ENCODE results near the gene SLC13A4. TPM values are rescaled to one million over a fixed set of nuclear protein-coding genes. Genes with fewer than 3 reads are reported as not detected.

SLC13A4 gene
- total and polyA plus RNA-seq, 2 donors (not counting 1 experiment from before 2014, with no cell fraction given), result 0.32 to 0.50 TPM

DNA sequence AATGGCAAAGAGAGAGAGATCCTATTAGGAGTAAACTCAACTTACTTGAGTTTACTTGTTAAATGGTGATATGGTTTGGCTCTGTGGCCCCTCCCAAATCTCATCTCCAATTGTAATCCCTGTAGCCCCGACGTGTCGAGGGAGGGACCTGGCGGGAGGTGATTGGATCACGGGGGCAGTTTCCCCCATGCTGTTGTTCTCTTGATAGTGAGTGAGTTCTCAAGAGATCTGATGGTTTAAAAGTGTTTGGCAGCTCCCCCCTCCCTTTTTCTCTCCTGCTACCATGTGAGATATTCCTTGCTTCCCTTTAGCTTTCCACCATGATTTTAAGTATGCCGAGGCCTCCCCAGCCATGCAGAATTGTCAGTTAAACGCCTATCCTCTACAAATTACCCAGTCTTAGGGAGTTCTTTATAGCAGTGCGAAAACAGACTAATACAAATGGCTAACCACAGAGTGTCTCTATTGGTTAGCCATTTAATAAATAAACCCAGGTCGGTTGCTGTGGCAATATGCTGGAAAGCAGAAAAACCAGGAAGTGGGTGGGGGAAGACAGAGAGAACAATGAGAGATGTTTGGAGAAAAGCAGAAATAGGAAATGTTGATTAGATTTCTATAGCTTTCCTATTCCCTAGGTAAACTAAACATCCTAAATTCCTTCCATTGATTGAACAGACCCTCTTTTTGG lies 68.7 kb downstream of the SLC13A4 start:
- H3K27me3 ChIP-seq (ENCODE audit: control insufficient read depth, insufficient read depth, low read length), result no peaks in the 10 kb centered on the region
- no peaks in the 10 kb centered on the region for H3K4me1 ChIP-seq (ENCODE audit: control insufficient read depth, extremely low read depth, insufficient read depth, low read length)
- no peak overlapping the region for H3K4me3 ChIP-seq (replicated peaks in 1 of 4; ENCODE audit: control extremely low read depth in 1 of 4, insufficient read depth in 1 of 4, low read depth in 3 of 4, low read length in 4 of 4)
- TF ChIP-seq EZH2 (IDR thresholded peaks at IDR 0.05; ENCODE audit: low read length, missing control alignments), result no peak
- no peak for TF ChIP-seq CTCF (conservative IDR thresholded peaks at IDR 0.05 in 1 of 2, IDR thresholded peaks at IDR 0.05 in 1 of 2; ENCODE audit: low read depth in 1 of 2, low read length in 2 of 2)
- H3K4me2 ChIP-seq (ENCODE audit: extremely low read depth, insufficient read depth, low read length), result no peak overlapping the region
- H3K9ac ChIP-seq (ENCODE audit: insufficient read depth, low read length), result no peak overlapping the region
- no peaks in the 10 kb centered on the region for H3K36me3 ChIP-seq (ENCODE audit: control insufficient read depth, insufficient read depth, low read length)
- no peak overlapping the region for H2AFZ ChIP-seq (ENCODE audit: low read length)
- H4K20me1 ChIP-seq (ENCODE audit: control insufficient read depth, extremely low read depth, insufficient read depth, low read length), result no peaks in the 10 kb centered on the region
- no peak overlapping the region for H3K27ac ChIP-seq (ENCODE audit: insufficient read depth, low read length)
- H3K9me3 ChIP-seq (ENCODE audit: control insufficient read depth, insufficient read depth, low read depth, low read length), result no peaks in the 10 kb centered on the region
- peaks cover 7% of the 10 kb centered on the region for H3K79me2 ChIP-seq (ENCODE audit: control insufficient read depth, insufficient read depth, low read length)
- peak in 1 of 2 donors; percentile 29 for DNase-seq (ENCODE audit: low read depth in 2 of 2)

- H3K9ac ChIP-seq (ENCODE audit: insufficient read depth, low read length), result no peak overlapping the region
- H3K4me3 ChIP-seq (replicated peaks in 1 of 4; ENCODE audit: control extremely low read depth in 1 of 4, insufficient read depth in 1 of 4, low read depth in 3 of 4, low read length in 4 of 4), result no peak overlapping the region
- H3K79me2 ChIP-seq (ENCODE audit: control insufficient read depth, insufficient read depth, low read length), result peaks cover 2% of the 10 kb centered on the region
Observed at GRCh38 chr7:135658564-135658963, 69.4 kb downstream of the SLC13A4 start.

More at GRCh38 chr7:135658564-135658963, 69.4 kb downstream of the SLC13A4 start:
- Histone ChIP-seq H4K20me1 (ENCODE audit: control insufficient read depth, extremely low read depth, insufficient read depth, low read length) (no peaks in the 10 kb centered on the region), H3K27ac (ENCODE audit: insufficient read depth, low read length) (no peak overlapping the region), H3K4me1 (ENCODE audit: control insufficient read depth, extremely low read depth, insufficient read depth, low read length) (no peaks in the 10 kb centered on the region), H3K9me3 (ENCODE audit: control insufficient read depth, insufficient read depth, low read depth, low read length) (no peaks in the 10 kb centered on the region), H3K27me3 (ENCODE audit: control insufficient read depth, insufficient read depth, low read length) (no peaks in the 10 kb centered on the region), H2AFZ (ENCODE audit: low read length) (no peak overlapping the region), H3K36me3 (ENCODE audit: control insufficient read depth, insufficient read depth, low read length) (no peaks in the 10 kb centered on the region), H3K4me2 (ENCODE audit: extremely low read depth, insufficient read depth, low read length) (no peak overlapping the region)
- no peak for DNase-seq (ENCODE audit: low read depth in 2 of 2)
- no peak for TF ChIP-seq CTCF (conservative IDR thresholded peaks at IDR 0.05 in 1 of 2, IDR thresholded peaks at IDR 0.05 in 1 of 2; ENCODE audit: low read depth in 1 of 2, low read length in 2 of 2)
- TF ChIP-seq EZH2 (IDR thresholded peaks at IDR 0.05; ENCODE audit: low read length, missing control alignments), result no peak

Measured in fibroblast of lung (primary cell).